Mucosa of descending colon (tissue), 3 donors: Measurements from ENCODE around the gene ZNF740. TPM values are rescaled to one million over a fixed set of nuclear protein-coding genes. Genes with fewer than 3 reads are reported as not detected.

Source experiments
- ATAC-seq: fragments of 200-7000 bp; cut with Tn5 transposase; one replicate; pipeline ENCODE4 v1.9.1; 2020; ENCODE audit warnings: mild to moderate bottlenecking, moderate library complexity
- DNase-seq, 3 donors: peaks; one replicate each; pipeline ENCODE4 v3.0.0-alpha.2; 2020
- H3K36me3 ChIP-seq: fragments of 200-600 bp; one replicate; pipeline ENCODE4 v1.8.0; 2021; ENCODE audit warnings: low read depth, mild to moderate bottlenecking
- H3K4me1 ChIP-seq: fragments of 200-600 bp; one replicate; pipeline ENCODE4 v1.8.0; 2021; ENCODE audit warnings: low read depth, mild to moderate bottlenecking
- H3K4me3 ChIP-seq: fragments of 200-600 bp; one replicate; pipeline ENCODE4 v1.8.0; 2021; ENCODE audit warnings: mild to moderate bottlenecking
- H3K9me3 ChIP-seq: fragments of 200-600 bp; one replicate; pipeline ENCODE4 v1.8.0; 2021; ENCODE audit warnings: mild to moderate bottlenecking
- intact Hi-C, 2 donors: fragments of 100-400 bp; cut with DNase I in 1 of 2; cut with micrococcal nuclease in 1 of 2; formaldehyde crosslinking; loops; one replicate each; pipeline versions ENCODE4 v1.11.0 to v1.11.1; 2022; cut with DNase I, micrococcal nuclease
- long read RNA-seq, 2 donors: library from polyadenylated mRNA; unstranded; transcript quantifications; one replicate each; pipeline ENCODE4 v2.0.0, GENCODE V29; 2019 to 2021
- total RNA-seq, 3 donors: library from RNA; stranded (reverse); fragmentation: NEBNext Ultra II Directional in 2 of 3; extraction: Animal tissue kit (Norgen Biotek cat#: 25700) in 2 of 3; gene quantifications; one replicate each; pipeline versions ENCODE4 v1.2.1 to v1.2.4, GENCODE V29; 2021 to 2023
- TF ChIP-seq, protein P1 (sequence below): fragments of 200-600 bp; IDR thresholded peaks from one replicate; pipeline ENCODE4 v1.8.0; 2022; ENCODE audit warnings: antibody characterized with exemption, mild to moderate bottlenecking
- donor health status: DM: no; HTN: no; CAD: no; lungs with moderate emphysema.
- donor health status: DM: no; HTN: no; CAD: no.
- donor health status: DM: no; HTN: yes; CAD: no.

The ZNF740 gene, protein sequence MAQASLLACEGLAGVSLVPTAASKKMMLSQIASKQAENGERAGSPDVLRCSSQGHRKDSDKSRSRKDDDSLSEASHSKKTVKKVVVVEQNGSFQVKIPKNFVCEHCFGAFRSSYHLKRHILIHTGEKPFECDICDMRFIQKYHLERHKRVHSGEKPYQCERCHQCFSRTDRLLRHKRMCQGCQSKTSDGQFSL
- 10 to 100 TPM; 26.1 to 52.9 (median 46.0) TPM for total RNA-seq
- long read RNA-seq, donor 1, full-length matches to known transcripts, result 13 of 19 reads
- long read RNA-seq, donor 1, partial matches to known transcripts, result 2 of 19 reads
- long read RNA-seq, donor 1, other reads (novel, unspliced or antisense), result 4 of 19 reads
- long read RNA-seq, donor 2, result 0 reads

DNA sequence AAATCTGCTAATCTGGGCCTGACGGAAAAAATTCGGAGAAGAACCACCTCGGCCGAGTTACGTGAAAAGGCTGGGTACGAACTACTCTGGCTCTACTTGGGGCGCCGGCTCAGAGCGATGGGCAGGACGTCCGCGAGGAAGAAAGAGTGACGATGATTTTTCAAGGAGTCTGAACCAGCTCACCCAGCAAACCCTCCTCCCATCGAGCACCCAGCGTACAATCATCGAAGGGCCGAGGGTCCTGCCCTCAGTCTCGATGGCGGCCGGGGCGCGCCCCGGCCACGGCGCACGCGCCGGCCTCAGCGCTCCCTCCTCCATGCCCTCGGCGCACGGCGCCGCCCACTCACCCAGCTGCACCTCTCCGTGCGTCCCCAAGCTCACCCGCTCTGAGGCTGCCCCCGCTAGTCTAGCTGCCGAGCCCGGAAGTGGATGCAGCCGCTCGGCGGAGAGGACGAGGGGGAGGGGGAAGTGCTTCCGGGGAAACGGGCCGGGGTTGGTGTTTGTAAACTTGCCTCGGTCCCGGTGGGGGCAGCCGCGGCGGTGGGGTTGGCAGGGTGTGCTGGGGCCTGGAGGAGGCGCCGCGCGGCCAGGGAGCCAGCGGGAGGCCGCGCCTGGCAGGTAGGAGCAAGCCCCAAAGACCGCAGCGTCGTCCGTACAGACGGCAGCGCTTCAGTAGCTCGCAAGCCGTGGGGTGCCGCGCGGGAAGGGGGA is at the start of gene ZNF740, which contains the start of gene CSAD:
Gene ZNF740, plus strand, starts transcription at position 503 of the 711 bp plus-strand sequence. CDS start 1,262 bp downstream, outside the sequence.
Gene CSAD, minus strand, starts transcription at position 706 of the 711 bp plus-strand sequence. CDS start 7,455 bp downstream, outside the sequence.
- DNase-seq, result peak; percentile 96 to 99 (median 97)
- Histone ChIP-seq H3K4me1 (peaks cover 30% of the 10 kb centered on the region), H3K9me3 (no peaks in the 10 kb centered on the region), H3K36me3 (peaks cover 8% of the 10 kb centered on the region), H3K4me3 (peak within 1 kb of the TSS; percentile 67)
- intact Hi-C loops, result no loop called here
- ATAC-seq, result peak; percentile 97
- TF ChIP-seq, protein P1, sequence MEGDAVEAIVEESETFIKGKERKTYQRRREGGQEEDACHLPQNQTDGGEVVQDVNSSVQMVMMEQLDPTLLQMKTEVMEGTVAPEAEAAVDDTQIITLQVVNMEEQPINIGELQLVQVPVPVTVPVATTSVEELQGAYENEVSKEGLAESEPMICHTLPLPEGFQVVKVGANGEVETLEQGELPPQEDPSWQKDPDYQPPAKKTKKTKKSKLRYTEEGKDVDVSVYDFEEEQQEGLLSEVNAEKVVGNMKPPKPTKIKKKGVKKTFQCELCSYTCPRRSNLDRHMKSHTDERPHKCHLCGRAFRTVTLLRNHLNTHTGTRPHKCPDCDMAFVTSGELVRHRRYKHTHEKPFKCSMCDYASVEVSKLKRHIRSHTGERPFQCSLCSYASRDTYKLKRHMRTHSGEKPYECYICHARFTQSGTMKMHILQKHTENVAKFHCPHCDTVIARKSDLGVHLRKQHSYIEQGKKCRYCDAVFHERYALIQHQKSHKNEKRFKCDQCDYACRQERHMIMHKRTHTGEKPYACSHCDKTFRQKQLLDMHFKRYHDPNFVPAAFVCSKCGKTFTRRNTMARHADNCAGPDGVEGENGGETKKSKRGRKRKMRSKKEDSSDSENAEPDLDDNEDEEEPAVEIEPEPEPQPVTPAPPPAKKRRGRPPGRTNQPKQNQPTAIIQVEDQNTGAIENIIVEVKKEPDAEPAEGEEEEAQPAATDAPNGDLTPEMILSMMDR, result no peak

DNA sequence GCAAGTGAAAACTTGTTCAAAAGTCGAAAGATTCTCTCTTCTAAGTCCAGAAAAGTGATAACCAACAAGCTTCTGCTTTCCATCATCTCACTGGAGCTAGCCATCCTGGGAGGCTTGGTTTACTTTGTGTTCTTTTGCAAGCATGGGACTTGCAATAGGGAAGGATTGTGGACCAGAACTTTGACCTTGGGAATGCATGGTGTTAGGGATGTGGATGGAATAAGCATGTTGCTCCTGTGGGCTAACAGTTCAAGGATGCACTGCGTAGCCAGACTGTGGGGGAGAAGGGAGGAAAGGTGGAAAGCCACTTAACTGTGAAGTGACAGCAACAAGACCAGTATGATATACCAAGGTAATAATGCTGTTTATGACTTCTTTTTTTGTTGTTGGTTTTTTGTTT is 48.7 kb upstream of the ZNF740 start:
- H3K4me3 ChIP-seq, result no peak overlapping the region
- intact Hi-C loops, result no loop called here
- TF ChIP-seq, protein P1, result no peak
- no peaks in the 10 kb centered on the region for H3K36me3 ChIP-seq
- ATAC-seq (no peak), DNase-seq (no peak)
- H3K9me3 ChIP-seq, result peaks cover 1% of the 10 kb centered on the region
- H3K4me1 ChIP-seq, result no peaks in the 10 kb centered on the region

DNA sequence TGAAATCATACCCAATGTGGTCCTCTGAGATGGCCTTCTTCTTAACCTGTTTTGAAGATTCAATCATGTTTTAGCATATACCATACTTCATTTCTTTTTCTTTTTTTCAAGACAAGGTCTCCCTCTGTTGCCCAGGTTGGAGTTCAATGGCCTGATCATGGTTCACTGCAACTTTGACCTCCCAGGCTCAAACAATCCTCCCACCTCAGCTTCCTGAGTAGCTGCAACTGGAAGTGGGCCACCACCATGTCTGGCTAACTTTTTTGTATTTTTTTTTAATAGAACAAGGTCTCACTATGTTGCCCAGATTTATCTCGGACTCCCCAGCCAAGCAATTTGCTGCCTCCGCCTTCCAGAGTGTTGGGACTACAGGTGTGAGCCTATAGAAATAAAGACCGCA is 46.8 kb upstream of the ZNF740 start:
- Histone ChIP-seq H3K4me1 (no peaks in the 10 kb centered on the region), H3K9me3 (peaks cover 4% of the 10 kb centered on the region), H3K4me3 (no peak overlapping the region), H3K36me3 (no peaks in the 10 kb centered on the region)
- TF ChIP-seq, protein P1, result no peak
- DNase-seq, result no peak
- no peak for ATAC-seq
- intact Hi-C loops, result no loop called here

DNA sequence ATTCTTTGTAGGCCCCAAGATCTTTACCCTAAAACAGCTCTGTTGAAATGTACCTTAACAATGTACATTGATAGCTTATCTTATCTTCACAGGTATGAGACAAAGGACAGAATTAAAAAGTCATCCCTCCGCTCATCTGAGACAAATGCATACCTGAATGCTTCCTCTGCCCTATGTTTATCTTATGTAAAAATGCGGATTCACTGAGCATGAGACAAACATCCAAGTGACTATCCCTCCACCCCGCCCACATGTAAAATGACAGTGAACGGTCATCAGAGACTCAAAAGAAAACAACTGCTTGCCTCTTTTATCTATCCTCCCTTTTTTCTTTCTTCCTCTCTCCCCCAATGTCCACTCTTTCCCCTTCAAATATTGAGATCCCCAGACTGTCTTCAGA is 37.2 kb upstream of the ZNF740 start:
- Histone ChIP-seq H3K36me3 (no peaks in the 10 kb centered on the region), H3K4me3 (no peak overlapping the region), H3K9me3 (no peaks in the 10 kb centered on the region), H3K4me1 (no peaks in the 10 kb centered on the region)
- ATAC-seq, result no peak
- no peak for DNase-seq
- TF ChIP-seq, protein P1, result no peak
- intact Hi-C loops, result no loop called here

DNA sequence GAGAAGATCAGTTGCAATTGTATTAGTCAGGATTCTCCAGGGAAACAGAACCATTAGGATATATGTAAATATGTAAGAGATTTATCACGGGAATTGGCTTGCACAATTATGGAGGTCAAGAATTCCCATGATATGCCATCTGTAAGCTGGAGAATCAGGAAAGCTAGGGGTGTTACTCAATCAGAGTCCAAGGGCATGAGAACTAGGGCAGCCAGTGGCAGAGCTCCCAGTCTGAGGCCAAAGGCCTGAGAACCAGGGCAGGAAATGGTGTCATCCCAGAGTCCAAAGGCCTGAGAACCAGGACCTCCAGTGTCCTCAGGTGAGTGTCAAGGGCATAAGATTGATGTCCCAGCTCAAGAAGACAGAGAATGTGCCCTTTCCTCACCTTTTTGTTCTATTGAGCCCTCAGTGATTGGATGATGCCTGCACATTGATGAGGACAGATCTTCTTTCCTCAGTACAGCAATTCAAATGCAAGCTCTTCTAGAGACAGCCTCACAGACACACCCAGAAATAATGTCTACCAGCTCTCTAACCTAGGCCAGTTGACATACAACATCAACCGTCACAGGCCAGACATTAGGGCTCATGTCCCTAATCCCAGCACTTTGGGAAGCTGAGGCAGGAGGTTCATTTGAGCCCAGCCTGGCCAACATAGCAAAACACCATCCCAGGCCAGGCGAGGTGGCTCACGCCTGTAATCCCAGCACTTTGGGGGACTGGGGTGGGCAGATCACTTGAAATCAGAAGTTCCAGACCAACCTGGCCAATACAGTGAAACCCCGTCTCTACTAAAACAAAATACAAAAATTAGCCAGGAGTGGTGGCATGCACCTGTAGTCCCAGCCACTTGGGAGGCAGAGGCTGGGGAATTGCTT is 34.9 kb upstream of the ZNF740 start:
- ATAC-seq (no peak), DNase-seq (no peak)
- TF ChIP-seq, protein P1, result no peak
- Histone ChIP-seq H3K4me1 (no peaks in the 10 kb centered on the region), H3K36me3 (no peaks in the 10 kb centered on the region), H3K4me3 (no peak overlapping the region), H3K9me3 (no peaks in the 10 kb centered on the region)
- intact Hi-C loops, result no loop called here
